HG02588 (cell line): ENCODE data around the gene SAMD4A.

ENCODE experiments used
- ATAC-seq: cut with Tn5 transposase; IDR thresholded peaks from one replicate; pipeline ENCODE4 v1.9.1; 2021; ENCODE audit warnings: mild to moderate bottlenecking, moderate library complexity; ENCODE audit not compliant: unreplicated experiment

The SAMD4A gene

GRCh38 chr14:54676812-54677708, 110.1 kb downstream of the SAMD4A start:
- no peak for ATAC-seq

DNA sequence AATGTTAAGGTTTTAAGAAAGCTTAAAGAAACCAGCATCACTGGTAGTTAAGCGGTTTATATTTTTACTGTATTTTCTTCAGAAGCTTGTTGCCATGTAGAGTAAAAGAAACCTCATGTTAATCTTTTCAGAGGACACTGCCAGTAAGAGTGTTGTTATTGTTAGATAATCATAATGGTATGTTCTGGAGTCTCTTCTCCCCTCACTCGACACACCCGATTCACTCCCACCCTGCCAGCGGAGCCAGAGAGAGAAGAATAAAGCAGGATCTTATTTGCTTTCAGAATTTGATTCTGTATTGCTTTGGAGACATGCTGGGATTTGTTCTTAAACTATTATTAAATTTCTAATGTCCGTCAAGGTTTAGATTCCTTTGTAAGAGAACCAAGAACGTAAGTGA, 113.7 kb downstream of the SAMD4A start:
- ATAC-seq = no peak

- ATAC-seq = no peak
Measured at GRCh38 chr14:54681811-54682261, 114.9 kb downstream of the SAMD4A start.

DNA sequence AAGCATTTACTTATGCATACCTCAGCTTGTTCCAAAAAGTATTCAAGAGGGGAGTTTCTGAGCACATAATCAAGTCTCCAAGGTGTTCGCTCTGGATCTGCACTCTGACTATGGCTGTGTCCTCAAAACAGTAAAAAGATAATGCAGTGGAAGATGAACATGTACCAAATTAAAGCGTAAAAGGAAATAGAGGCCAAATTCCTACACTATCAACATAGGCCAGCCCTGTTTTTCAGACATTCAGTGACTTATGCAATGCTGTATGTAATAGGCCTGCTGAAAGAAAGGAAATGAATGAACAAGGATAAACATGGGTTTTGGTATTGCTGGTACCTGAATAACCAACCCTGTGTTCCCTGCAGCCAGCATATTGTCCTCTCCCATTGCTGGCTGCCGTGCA, 115.7 kb downstream of the SAMD4A start:
- ATAC-seq = no peak

DNA sequence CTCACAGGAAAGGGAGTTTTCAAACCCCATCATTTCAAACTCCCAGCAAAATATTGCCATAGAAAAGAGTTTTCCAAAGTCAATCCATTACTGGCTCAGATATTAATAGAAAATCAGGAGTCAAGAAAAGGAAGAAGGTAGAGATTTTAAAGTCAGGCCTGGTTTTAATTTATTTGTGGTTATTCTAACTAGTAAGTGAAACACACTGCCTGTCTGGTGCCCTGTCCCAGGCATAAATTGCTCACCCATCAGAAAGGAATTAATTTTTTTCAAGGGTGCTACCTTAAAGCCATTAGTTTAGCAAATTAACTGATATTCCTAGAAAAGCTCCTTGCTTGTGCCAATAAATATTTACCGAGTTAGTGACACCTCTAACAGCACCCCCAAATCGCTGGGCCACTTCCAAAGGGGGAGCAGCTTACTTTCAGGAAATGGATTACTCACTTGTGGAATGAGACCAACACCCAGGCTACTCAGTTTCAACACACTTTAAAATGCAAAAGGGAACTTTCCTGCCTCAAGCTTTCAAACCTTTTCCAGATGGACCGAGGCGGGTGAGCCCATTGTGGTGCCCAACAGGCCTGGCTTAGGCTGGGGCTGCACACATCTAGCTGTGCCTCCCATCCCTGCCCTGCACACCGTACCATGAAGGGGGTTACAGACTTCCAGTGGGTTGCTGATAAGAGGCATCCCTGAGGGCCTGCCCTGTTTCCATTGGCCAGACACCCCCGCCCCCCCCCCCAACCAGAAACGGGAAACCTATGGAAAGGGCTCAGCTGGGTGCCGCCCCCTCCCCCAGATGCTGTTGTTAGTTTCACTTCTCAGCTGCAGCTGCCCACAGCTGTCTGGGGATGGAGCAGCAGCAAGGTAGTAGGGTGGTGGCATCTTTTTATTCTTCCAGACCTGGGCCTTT, 117.2 kb downstream of the SAMD4A start:
- no peak for ATAC-seq

DNA sequence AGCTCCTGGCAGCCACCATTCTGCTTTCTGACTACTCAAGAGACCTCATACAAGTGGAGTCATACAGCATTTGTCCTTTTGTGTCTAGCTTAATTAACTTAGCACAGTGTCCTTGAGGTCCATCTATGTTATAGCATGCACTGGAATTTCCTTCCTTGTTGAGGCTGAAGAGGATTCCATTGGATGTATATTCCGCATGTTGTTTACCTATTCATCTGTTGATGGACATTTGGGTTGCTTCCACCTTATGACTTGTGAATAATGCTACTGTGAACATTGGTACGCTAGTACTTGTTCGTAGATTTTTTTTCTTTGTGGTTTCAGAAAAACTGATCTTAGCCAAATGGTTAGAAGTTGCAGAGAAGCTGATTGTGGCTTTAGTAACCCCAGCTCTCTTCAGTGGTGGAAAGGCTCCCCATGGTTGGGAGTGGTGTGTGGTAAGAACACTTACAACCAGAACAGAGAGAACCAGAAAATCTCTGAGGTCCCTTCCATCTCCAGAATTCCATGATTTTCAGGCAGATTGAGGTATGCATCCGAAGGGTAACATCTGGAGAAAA, 118.4 kb downstream of the SAMD4A start:
- ATAC-seq = no peak

DNA sequence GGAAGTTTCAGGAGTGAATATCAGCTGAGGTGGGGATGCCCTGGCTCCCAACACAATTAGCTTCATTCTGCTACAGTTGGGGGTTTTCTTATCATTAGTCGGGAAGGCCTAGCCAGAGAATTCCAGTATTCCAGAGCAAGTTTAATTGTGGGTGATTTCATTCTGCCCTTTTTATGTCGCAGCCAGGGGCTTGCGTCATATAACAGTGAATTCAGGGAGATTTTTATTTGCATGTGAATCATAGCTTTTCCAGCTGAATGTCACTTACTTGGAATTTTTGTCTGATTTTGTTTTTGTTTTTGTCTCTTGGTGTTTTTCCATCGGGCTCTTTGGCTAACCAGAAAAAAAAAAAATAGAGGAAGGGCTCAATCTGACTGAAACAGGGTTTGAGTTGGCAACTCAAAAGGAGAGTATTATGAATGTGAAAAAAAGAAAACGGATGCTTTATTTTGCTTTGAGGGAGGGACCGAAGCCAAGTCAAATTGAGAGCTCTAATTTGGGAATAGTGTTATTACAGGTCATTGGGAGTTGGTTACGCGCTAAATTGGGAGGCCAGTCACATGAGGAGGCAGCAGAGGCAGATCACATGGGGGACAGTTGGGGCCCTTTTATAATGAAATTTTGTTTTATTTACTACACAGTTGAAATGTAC, 119.4 kb downstream of the SAMD4A start:
- no peak for ATAC-seq

DNA sequence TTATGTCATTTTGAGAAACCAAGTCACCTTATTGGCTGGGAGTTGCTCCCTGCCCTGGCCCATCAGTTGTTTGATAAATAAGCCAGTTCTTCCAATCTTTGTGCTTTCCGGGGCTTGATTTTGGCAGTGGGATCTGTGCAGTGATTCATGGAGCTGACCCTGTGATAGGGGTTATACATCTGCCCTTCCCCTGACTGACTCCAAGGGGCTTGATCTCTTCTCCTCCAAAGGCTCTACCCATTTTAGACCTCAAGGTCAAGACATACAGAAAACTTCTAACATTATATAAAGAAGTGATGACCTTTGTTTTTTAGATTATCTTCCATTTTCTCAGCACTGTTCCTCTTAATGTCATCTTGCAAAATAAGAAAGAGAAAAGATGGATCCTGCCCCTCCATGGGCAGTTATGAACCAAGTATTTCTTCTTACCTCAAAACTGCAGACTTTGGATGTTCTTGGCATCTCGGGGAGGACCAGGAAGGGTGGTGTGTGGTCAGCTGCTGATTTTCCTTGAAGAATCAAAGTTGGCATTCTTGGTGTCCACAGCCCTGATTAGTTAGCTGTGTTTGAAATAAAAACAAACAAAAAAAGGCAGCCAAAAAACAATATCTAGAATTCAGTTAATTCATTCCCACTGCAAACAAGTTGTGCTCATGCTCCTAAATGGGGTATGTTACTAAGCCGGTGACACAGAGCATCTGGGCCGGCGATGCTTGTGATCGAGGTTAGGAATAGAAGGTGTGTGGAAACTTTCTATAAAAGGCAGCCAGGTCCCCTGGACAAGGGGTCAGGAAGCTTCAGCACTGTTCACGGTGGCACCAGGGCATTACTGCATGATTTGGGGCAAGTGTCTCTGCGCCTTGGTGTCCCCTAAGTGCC, 120.2 kb downstream of the SAMD4A start:
- ATAC-seq = no peak

DNA sequence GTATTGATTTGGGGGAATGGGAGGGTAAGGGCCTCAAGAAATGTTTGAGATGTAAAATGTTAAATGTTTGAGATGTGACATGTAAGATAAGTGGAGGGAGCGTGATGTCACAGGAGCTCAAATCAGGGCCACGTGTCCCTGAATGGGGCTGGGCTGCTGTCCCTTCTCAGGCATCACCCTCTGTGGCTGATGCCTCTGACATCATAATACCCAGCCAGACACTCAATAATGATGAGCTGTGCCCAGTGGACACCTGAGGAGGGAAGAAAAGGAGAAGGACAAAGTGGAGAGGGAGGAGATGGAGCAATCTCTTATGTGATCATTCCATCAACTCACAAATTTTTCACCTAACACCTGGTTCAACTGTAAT, 120.8 kb downstream of the SAMD4A start:
- ATAC-seq = no peak

- no peak for ATAC-seq
Measured at GRCh38 chr14:54688229-54688628, 121.3 kb downstream of the SAMD4A start.

DNA sequence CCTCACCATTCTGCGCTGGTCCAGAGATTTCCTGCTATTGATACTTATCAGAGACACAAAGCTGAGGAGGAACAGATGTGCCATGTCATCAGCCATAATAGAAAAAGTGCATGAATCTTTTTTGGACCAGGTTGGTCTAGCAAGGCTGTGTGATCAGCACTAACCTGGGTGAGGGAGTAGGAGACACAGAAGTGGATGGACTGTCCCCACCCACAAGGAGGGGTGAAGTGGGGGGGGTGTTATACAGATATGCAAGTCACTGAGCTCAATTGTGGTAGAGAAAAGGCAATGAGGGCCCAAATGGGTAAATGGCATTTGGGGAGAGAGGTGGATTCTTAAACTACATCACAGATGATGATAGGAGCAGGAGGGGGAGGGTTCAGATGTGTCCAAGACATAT, 123.0 kb downstream of the SAMD4A start:
- no peak for ATAC-seq

GRCh38 chr14:54690887-54691286, 124.0 kb downstream of the SAMD4A start:
- ATAC-seq = no peak

GRCh38 chr14:54691525-54692283, 124.8 kb downstream of the SAMD4A start:
- ATAC-seq = no peak

DNA sequence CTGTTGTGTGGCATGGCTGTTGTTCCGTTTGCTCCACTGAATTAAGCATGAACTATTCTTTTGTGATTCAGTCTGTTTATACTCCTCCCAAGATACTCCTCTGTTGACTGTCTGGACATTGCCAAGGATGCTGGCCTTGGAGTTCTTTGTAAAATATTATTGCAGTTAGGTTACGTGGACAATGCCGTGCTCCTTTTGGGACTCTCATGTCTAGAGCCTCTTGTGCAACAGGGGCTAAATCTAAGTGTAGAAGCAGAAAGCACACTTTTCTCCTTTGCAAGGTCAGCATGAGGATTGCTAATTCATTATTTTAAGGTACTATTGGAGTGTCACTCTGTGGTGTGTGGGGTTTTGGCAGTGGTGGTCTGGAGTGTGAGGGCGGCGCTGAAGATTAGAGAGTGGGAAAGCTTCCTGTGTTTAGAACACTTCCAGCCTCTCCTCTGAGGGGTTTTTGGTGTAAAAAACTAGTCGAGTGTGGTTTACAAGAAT, 125.4 kb downstream of the SAMD4A start:
- ATAC-seq = no peak

- no peak for ATAC-seq
Measured at GRCh38 chr14:54693761-54694160, 126.8 kb downstream of the SAMD4A start.

DNA sequence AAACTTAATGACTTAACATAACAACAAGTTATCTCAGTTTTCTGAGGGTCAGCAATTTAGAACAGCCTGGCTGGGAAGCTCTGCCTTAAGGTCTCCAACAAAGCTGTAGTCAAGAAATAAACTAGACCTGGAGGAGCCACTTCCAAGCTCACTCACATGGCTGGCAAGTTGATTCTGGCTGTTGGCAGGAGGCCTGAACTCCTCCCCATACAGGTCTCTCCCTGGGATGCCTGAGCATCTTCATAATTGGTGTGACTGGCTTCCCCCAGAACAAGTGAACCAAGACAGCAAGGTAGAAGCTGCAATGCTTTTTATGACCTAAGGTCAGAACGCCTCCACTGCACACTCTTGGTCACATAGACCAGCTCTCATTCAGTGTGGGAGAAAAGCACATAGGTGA, 128.3 kb downstream of the SAMD4A start:
- no peak for ATAC-seq

GRCh38 chr14:54697001-54697400, 130.1 kb downstream of the SAMD4A start:
- no peak for ATAC-seq

GRCh38 chr14:54697803-54698202, 130.9 kb downstream of the SAMD4A start:
- ATAC-seq = no peak

- ATAC-seq = no peak
Measured at GRCh38 chr14:54698501-54698900, 131.6 kb downstream of the SAMD4A start.
